ENCODE measurements around the gene RAB40B. TPM values are rescaled to one million over a fixed set of nuclear protein-coding genes. Genes with fewer than 3 reads are reported as not detected.
A peak's percentile ranks its signal among the peaks of the same experiment; 100 is the strongest.

The RAB40B gene
- total and polyA plus RNA-seq, 2 of the 13 experiments (the other 11 are each of a cell fraction or from before 2014, with no cell fraction given), result 6.2 to 6.5 TPM

- peak; percentile 98 for TF ChIP-seq HMGXB3 (CRISPR knock-in tag; IDR thresholded peaks at IDR 0.05; ENCODE audit: borderline replicate concordance)
- TF ChIP-seq BHLHE40 (IDR thresholded peaks at IDR 0.05; ENCODE audit: low read length), result peak; percentile 83
- peak; percentile 99; the same call in 1 of the 2 replicates for TF ChIP-seq ZNF691 (CRISPR knock-in tag; IDR thresholded peaks at IDR 0.05; ENCODE audit: borderline replicate concordance, low read depth)
- TF ChIP-seq HNRNPL (IDR thresholded peaks at IDR 0.05; ENCODE audit: low read depth, low read length), result peak; percentile 98
- TF ChIP-seq ZKSCAN8 (CRISPR knock-in tag; IDR thresholded peaks at IDR 0.05; ENCODE audit: borderline replicate concordance), result peak; percentile 95
- peak; percentile 100 for TF ChIP-seq ZNF792 (CRISPR knock-in tag; IDR thresholded peaks at IDR 0.05)
- peak; percentile 98 for TF ChIP-seq ZNF124 (CRISPR knock-in tag; IDR thresholded peaks at IDR 0.05)
- TF ChIP-seq PRMT3 (CRISPR knock-in tag; IDR thresholded peaks at IDR 0.05; ENCODE audit: borderline replicate concordance, low read depth), result peak; percentile 97
- peak; percentile 94 for TF ChIP-seq NR2C2 (CRISPR knock-in tag; IDR thresholded peaks at IDR 0.05; ENCODE audit: borderline replicate concordance)
- TF ChIP-seq FOXK1 (CRISPR knock-in tag; IDR thresholded peaks at IDR 0.05; ENCODE audit: borderline replicate concordance, low read depth), result peak; percentile 99
- peak; percentile 100 for TF ChIP-seq CCDC6 (CRISPR knock-in tag; IDR thresholded peaks at IDR 0.05)
- peak in 1 of 2 experiments; percentile 92; a peak in 2 of 4 replicates for TF ChIP-seq ATF4 (CRISPR knock-in tag; IDR thresholded peaks at IDR 0.05)
- peak; percentile 79; the same call in 1 of the 2 replicates for TF ChIP-seq ZFAT (CRISPR knock-in tag; conservative IDR thresholded peaks at IDR 0.05)
- TF ChIP-seq PPARG (CRISPR knock-in tag; conservative IDR thresholded peaks at IDR 0.05), result peak; percentile 85
- TF ChIP-seq DBP (CRISPR knock-in tag; IDR thresholded peaks at IDR 0.05; ENCODE audit: not compliant biosample characterization), result peak; percentile 97
- TF ChIP-seq SATB2 (CRISPR knock-in tag; IDR thresholded peaks at IDR 0.05), result peak; percentile 97
- TF ChIP-seq SRY (CRISPR knock-in tag; IDR thresholded peaks at IDR 0.05), result peak; percentile 99
- TF ChIP-seq NCOA2 (CRISPR knock-in tag; IDR thresholded peaks at IDR 0.05), result peak; percentile 95
These were observed 39.7 kb upstream of the RAB40B start (continued) for GRCh38 chr17:82737967-82738877.
